ENCODE measurements around the gene UBE2D3.
"Not testable (repeated sequence)": the region's sequence is repeated elsewhere in the genome, so short reads cannot be mapped to it uniquely, and the experiment has no call there.

Gene UBE2D3

DNA sequence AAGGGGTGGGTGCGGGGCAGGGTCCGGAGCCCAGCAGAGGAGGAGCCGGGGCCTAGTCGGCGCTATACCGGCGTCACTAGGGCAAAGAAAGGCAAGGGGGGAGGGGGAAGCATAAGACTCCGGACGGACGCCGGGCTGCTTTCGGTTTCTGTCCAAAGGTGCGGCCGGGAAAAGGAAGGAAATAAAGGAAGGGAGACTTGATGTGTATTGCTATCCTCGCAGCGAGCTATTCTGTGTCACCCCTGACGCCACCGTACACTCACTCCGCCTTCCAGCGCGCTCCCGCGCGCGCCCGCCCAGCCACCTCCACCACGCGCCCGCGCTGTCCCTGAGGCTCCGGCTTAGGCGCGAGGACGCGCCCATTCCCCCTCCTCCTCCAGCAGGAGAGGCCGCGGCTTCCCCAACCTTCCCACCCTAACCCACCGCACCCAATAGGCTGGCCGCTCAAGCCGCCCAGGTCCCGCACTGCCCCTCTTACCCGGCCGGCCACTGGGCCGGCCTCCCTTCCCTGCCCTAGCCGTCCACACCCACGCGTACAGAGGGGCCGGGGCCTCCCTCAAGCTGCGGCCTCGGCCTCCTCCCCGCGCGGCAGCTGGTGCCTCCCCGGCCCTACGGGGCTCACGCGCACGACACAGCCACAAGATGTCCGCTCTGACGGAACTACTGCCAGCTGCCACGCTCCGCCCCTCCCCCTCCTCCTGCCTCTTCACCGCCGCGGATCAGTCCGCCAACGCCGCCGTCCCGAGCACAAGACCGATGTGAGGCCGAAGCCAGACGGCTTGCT is at the start of gene UBE2D3:
UBE2D3 (minus strand) TSS at position 662 of the 784 bp plus-strand sequence. CDS start 1,043 bp downstream, outside the sequence.
- peak; percentile 91 for DNase-seq

DNA sequence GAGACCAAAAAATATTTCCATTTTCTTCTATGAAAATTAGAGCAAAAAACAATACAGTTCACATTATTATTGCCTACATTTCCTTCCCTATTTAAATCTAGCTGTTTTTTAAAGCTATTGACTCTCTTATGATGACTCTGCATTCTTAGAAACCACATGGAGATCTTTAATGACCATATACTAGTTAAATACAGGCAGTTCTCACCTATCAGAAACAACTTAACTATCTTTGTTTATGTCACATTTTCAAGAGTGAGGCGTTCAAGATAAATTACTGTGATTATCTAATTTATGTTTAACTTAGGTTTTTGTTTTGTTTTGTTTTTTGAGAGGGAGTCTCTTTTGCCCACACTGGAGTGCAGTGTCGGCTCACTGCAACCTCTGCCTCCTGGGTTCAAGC is 44.4 kb upstream of the UBE2D3 start:
- no peak for DNase-seq

DNA sequence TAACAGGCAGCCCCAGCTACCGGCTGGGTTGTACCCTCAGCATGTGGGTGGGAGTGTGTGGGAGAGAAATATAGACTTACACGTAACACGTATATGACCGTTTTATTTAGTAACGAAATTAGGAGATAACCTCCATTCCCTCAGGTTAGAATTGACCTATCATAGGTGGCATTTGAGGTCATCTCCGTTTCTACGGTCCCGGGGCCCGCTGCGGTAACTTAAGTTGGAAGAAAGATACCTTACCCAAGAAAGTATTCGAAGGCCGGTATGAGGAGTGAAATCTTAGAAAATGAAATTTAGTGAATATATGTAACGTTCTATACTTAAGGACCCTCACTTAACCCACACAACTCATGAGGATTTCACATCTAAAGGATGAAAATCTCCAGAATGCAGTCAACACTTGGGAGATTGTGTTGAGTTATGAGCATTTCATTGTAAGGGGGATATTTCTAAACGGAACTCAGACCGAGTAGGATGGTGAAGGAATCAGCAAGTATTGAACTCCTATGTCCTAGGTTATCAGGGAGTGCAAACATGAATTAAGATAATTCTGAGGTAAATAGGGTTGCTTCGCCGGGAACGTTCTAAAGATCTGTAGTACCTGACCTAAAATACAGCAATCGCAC is 42.3 kb upstream of the UBE2D3 start:
- no peak for DNase-seq

DNA sequence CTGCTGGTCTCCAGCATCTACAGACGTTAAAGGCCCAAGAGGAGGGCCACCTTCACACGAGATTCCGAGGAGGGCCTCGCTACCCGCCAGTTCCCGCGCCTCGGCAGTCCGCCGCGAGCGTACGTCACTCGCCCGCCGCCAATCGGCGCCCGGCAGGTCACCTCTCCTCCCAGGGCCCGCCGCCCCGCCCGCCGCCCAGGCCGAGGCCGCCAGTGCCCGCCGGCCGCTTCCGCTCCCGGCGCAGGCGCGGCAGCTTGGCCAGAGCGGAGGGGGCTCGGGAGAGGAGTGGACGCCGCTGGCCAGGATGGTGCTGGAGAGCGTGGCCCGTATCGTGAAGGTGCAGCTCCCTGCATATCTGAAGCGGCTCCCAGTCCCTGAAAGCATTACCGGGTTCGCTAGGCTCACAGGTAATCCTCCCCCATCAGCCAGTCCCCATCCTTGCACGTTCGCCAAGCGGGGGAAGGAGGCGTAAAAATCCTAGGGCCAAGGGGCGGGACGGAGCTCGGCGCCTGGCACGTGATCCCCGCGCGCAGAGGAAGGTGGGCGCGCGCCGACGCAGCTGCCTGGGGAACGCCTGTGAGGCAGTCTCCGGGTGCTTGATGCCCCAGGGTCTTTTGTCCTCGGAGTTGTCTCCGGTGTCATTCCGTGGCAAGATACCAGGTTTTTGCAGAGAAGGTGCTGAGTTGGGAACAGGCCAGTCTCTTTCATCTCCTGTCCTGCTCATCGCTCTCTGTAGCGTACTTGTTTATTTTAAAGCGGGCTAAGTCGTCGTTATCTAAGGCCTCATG is 41.6 kb upstream of the UBE2D3 start, which contains the start of gene CISD2:
CISD2 (plus strand) TSS at position 212 of the 788 bp plus-strand sequence; CDS start at position 305, 93 bp downstream.
- peak; percentile 88 for DNase-seq

DNA sequence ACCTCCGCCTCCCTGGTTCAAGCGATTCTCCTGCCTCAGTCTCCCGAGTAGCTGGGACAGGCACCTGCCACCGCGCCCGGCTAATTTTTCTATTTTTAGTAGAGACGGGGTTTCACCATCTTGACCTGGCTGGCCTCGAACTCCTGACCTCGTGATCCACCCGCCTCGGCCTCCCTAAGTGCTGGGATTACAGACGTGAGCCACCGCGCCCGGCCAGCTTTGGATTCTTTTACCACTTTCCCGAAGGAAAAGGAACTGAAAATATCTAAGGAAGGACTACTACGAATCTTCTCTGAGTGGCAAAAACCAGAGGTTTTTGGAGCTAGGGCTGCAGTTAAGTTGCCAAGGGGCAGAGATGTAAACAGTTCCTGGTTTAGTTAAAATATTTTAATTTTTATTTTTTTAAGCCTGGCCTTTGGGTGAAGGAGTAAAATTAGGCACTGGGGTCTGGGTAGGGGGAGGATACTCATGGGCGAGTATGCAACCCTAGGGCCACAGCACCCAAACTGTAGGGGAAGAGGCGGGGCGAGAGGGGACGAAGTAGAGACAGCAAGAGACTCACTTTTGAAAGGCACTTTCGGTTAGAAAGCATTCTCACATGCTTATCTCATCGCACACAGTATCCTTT is 40.9 kb upstream of the UBE2D3 start:
- no peak for DNase-seq

DNA sequence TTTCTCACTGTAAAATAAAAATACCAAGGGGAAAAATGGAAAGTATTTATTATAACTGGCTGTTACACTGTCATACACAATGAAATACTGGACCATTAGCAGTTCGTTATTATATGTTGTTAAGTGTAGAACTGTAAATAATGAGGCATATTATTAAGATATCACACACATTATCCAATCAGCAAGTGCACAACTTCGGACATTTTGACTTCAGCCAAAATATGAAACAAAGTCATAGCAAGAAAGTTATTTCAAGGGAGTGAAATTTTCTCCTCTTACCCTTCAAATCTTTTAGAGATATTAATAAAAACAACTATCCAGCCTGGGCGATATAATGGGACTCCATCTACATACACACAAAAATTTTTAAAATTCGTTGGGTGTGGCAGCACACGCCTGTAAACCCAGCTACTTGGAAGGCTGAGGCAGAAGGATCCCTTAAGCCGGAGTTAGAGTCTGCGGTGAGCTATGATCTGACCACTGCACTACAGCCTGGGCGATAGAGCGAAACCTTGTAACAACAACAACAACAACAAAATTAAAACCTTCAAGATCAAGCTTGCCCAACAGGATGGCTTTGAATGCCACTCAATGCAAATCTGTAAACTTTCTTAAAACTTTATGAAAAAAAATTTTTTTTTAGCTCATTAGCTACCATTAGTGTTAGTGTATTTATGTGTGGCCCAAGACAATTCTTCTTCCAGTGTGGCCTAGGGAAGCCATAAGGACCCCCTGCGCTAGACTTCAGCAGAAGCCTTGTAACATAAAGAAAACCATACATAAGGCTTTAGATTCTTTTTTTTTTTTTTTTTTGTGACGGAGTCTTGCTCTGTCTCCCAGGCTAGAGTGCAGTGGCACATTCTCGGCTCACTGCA is 40.2 kb upstream of the UBE2D3 start:
- no peak for DNase-seq

DNA sequence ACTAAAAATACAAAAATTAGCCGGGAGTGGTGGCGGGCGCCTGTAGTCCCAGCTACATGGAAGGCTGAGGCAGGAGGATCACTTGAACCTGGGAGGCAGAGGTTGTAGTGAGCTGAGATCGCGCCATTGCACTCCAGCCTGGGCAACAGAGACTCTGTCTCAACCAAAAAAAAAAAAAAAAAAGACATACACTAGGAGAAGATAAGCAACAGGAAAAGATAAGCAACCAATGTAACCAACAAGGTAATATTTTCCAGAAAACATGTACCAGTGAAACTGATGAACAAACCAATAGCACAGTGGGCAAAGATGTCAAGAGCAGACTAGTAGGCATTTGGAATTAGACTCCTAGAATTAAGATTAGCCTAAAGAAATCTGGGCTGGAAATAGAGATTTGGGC is 38.0 kb upstream of the UBE2D3 start:
- not testable (repeated sequence) for DNase-seq

DNA sequence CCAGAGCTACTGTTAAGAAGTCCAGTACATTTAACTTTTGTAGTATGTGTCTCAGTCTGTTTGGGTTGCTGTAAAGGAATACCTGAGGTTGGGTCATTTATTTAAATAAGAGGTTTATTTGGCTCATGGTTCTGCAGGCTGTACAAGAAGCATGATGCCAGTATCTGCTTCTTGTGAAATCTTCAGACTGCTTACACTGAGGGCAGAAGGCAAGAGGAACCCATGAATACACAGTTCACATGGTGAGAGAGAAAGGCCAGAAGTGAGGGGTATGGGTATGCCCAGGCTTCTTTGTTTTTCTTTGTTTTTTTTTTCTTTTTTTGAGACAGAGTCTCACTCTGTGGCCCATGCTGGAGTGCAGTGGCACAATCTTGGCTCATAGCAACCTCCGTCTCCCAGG is 35.4 kb upstream of the UBE2D3 start:
- no peak for DNase-seq

DNA sequence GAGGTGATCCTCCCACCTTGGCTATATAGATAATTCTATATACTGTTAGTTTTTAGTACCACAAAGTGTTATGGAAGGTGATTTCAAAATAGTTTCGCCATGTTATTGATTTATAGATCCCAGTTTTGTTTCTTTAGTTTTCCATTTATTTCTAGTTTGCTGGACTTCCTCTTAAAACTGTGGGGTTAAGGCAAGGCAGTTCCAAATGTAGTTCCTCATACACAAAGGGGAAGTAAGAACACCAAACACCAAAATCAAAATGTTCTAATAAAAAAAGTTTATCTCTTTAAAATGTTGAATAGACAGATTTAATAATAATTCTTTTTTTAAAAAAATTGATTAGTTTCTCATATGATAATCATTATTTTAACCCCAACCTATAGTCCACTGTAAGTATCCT is 34.7 kb upstream of the UBE2D3 start:
- no peak for DNase-seq

DNA sequence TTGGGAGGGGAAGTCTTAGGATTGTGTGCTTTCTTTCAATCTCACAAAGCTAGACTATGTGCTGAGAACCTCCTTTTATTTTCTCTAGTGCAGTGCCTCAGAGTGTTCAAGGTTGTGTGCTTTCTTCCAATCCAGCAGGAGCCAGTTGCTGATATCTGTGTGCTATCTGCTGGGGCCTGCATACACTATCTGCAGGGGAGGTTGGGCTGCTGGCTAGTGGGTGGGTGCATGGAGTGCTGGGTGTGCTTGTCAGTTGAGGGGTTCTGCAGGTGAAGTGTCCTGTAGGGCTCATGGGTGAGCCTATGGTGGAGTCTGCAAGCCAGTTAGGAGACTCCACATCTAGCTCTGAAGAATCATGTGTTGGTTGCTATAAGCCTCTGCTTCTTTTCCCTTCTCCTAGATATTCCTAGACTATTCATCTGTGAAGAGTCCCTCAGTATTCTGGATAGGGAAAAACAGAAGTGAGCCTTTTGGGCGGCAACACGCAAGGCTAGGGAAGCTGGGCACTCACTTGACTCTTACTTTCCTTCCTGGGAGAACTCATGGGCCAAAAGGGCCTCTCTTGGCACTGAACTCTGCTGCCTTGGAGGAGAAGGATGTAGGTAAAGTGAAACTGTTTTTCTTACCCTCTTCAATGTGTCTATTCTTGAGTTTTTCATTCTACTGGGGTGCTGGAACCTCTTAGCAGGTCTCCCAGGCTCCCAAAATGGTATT is 33.4 kb upstream of the UBE2D3 start:
- DNase-seq: no peak

DNA sequence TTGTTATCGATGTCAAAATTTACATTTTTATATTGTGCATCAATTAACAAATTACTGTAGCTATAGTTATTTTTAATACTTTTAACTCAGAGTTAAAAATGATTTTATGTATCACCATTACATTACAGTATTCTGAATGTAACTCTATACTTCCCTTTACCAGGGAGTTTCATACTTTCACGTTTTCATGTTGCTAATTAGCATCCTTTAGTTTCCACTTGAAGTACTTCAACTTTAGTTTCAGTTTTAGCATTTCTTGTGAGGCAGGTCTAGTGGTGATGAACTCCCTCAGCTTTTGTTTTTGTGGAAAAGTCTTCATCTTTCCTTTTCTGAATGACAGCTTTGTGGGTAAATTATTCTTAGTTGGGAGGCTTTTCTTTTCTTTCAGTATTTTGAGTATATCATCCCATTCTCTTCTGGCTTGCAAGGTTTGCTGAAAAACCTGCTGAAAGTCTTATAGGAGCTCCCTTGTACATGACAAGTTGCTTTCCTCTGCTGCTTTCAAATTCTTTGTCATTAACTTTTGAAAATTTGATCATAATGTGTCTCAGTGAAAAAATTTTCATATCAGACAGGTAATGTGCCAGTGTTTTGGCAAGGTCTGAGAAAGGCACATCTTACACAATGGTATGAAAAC is 31.6 kb upstream of the UBE2D3 start:
- DNase-seq: no peak

DNA sequence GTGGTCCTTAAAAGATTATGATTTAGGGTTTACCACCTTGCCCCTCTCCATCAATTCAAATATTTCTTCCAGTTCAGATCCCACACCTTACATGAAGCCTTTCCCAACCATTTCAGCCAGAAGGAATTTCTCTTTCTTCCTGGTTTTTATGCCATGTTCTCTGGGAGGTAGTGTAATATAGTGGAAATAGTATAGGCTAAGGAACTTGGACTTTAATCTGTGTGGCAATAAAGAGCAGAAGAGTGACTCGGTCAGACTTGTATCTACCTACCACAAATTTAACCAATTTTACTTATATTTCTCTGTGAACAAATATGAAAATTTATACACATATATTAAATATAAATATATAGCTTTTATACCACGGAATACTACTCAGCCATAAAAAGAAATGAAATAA is 23.0 kb upstream of the UBE2D3 start:
- no peak for DNase-seq

DNA sequence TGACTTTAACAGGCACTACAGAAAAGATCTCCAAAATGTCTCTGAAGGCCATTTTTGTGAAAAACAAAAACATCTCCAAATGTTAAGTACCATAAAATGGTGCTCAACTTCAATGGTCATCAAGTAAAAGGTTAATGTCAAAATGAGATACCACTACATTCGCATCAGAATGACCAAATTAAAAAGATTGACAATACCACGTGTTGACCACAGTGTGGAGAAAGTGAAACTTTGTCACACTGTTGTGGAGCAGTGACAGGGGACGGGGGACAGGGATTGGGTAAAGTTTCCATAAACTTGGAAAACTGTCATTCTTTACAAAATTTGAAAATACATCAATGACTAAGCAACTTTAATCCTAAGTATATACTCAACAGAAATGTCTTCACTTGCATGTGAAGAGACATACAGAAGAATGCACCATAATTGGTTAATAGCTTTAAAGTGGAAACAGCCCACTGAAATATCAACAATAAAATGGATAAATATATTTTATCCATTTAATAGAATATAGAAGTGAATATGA is 22.3 kb upstream of the UBE2D3 start:
- DNase-seq: no peak

DNA sequence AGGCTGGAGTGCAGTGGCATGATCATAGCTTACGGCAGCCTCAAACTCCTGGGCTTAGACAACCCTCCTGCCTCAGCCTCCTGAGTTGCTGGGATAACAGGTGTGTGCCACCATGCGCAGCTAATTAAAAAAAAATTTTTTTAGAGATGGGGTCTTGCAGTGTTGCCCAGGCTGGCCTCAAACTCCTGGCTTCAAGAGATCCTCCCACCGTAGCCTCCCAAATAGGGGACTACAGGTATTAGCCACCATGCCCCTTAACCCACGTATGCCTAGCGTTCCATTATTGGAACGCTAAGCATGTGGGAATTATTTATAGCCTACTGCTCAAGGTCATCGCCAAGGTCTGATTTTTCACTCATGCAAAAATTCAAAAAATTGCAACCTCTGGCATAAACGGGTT is 20.3 kb upstream of the UBE2D3 start:
- no peak for DNase-seq

DNA sequence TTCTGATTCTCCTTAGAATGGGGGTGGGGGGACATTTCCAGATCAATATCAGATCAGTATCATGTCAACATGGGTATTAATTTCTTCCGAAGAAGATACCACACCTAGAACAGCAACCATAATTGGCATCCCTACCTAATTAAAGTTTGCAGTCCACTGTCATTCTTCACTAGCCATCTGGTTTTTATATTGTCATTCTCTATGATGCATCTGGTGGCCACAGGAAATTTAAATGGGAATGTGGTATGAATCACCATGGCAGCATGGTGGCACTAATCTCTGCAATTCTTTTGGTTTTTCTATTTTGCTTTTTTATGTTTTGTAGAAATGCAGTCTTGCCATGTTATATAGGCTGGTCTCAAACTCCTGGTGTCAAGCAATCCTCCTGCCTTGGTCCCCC is 16.6 kb upstream of the UBE2D3 start:
- DNase-seq: no peak

DNA sequence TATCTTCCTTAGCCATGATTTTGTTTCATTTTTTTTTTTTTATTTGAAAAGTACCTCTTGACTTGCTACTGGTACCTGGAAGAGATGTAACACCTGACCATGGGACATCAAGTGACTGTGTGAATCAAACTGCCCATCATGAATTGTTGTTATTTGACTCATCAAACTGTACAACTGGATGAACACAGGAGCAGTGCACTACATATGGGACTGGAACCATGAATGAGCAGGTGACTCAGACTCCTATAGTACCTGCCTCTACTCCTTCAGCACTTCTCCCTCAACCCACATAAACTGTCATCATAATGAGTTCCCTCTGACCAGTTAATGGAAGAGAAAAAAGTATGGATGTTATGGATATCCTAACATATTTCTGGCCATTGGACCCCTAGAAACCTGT is 15.9 kb upstream of the UBE2D3 start:
- no peak for DNase-seq

DNA sequence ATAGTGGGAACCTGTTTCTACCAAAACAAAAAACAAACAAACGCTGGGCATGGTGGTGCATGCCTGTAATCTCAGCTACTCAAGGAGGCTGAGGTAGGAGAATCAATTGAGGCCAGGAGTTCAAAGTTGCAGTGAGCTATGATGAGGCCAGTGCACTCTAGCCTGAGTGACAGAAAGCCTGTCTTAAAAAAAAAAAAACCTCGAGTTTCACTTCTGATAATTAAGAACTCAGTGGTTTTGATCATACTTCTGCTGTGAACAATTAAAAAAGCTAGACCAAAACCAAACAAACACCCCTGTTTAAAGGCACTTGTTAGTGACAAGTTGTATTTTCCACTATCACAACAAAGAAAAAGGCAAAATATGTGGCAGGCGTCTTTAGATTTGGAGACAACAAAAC is 15.0 kb upstream of the UBE2D3 start:
- no peak for DNase-seq

DNA sequence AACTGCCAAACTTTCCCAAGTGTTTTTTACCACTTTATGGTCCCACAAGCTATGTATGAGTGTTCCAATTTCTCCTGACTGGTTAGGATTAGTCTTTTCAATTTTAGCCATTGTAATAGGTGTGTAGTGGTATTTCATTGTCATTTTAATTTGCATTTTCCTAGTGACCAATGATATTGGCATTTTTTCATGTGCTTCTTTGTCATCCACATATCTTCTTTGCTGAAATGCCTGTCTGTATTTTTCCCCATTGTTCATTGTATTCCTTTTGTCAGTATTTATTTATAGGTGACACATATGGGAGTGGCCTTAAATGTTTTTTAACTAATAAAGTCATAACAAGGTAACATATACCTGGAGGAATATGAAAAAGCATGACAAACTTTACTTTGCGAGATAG is 9.2 kb upstream of the UBE2D3 start:
- DNase-seq: no peak

DNA sequence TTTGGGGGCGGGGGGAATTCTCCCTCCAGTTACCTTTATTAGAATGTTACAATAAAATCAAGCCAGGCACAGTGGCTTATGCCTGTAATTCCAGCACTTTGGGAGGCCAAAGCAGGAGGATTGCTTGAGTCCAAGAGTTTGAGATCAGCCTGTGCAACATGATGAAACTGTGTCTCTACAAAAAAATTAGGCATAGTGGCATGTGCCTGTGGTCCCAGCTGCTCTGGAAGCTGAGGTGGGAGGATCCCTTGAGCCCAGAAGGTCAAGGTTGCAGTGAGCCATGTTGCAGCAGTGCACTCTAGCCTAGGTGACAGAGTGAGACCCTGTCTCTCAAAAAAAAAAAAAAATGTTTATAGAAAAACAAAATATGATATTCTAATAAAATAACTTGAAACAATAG is 5.3 kb upstream of the UBE2D3 start:
- no peak for DNase-seq

DNA sequence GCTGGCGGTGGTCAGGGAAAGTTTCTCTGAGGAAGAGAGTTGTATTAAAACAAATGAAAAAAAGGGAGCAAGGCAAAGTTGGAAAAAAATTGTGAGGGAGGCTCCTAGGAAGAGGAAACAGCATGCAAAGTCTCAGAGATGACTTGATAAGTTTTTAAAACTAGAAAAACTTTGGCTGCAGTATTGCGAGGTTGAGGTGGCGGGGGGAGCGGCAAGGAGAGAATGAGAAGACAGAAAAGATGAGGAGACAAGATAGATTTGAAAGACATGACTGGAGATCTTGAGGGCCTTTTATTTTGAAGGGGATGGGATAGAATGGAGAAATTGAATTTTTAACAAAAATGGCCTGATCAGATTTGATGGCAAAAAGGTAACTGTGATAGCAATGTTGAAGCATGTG is 4.8 kb upstream of the UBE2D3 start:
- DNase-seq: no peak

DNA sequence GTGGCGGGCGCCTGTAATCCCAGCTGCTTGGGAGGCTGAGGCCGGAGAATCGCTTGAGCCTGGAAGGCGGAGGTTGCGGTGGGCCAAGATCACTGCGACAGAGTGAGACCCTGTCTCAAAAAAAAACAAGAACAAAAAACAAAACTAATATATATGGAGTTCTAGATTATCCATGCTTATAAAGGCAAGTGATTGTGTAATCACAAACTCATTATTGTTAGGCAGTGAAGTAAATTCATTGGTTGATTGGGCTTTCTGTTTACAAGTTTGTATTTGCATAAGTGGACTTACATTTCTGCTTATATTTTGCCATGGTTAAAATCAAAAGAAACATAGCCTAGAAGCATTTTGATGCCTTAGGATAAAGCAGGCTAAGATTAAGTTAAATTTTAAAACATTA is 2.5 kb upstream of the UBE2D3 start:
- no peak for DNase-seq
